ENCODE measurements around the gene SLC7A10. TPM values are rescaled to one million over a fixed set of nuclear protein-coding genes. Genes with fewer than 3 reads are reported as not detected.

SLC7A10 gene
- total RNA-seq, 1 donor from 2014 or later, result not detected

GRCh38 chr19:33205531-33206260, 20.0 kb downstream of the SLC7A10 start:
- Mint-ChIP-seq H3K36me3 (ENCODE audit: low read depth) (no peaks in the 10 kb centered on the region), H3K27me3 (ENCODE audit: insufficient read depth) (no peaks in the 10 kb centered on the region), H3K4me1 (ENCODE audit: low read depth) (no peaks in the 10 kb centered on the region), H3K9me3 (no peaks in the 10 kb centered on the region), H3K4me3 (no peak overlapping the region), H3K27ac (no peak overlapping the region)
- no peak for DNase-seq (ENCODE audit: low spot score)
- intact Hi-C loops (cut with micrococcal nuclease), result no loop called here

DNA sequence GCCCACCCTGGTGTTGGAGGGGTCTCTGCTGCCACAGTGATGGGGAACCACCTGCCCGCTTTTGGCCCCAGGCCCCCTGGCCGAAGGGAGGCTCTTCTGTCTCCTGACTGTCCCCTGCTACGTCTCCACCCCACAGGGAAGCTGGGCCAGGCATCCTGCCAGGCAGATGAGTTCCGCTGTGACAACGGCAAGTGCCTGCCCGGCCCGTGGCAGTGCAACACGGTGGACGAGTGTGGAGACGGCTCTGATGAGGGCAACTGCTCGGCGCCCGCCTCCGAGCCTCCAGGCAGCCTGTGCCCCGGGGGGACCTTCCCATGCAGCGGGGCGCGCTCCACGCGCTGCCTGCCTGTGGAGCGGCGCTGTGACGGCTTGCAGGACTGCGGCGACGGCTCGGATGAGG, 20.5 kb downstream of the SLC7A10 start:
- Mint-ChIP-seq H3K9me3 (no peaks in the 10 kb centered on the region), H3K27me3 (ENCODE audit: insufficient read depth) (no peaks in the 10 kb centered on the region), H3K27ac (no peak overlapping the region), H3K4me3 (no peak overlapping the region), H3K36me3 (ENCODE audit: low read depth) (no peaks in the 10 kb centered on the region), H3K4me1 (ENCODE audit: low read depth) (no peaks in the 10 kb centered on the region)
- DNase-seq (ENCODE audit: low spot score), result no peak
- intact Hi-C loops (cut with micrococcal nuclease), result no loop called here

DNA sequence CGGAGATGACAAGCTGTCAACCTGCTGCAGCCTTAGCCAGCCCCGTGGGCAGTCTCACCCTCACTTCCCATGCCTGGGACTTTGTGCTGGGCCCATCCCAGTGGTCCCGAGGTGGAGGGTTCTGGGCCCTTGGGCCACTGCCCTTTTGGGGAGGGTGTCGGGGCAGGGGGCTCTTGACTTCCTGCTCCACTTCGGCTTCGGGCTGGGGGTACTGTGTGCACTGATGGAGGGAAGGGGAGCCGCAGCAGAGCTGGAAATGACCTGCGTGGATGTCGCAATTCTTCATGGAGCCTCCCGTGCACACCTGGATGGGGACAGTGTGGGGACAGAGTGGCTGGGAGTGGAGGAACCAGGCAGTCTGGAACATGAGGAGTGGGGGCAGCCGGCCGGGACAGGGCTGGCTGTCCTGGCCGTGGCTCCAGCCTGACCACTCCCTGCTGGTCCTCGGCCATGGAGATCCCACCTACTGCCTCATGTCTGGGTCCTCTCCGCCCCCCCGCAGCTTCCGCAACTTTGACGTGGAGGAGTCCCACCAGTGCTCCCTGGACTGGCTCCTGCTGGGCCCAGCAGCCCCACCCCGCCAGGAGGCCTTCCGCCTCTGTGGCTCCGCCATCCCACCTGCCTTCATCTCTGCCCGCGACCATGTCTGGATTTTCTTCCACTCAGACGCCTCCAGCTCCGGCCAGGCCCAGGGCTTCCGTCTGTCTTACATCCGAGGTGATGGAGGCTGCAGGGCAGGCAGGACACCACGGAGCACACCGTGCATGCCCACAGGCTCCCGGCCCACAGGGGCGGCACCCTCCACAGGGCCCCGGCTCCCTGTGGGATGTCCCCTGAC, 21.3 kb downstream of the SLC7A10 start:
- Mint-ChIP-seq H3K27ac (no peak overlapping the region), H3K4me3 (no peak overlapping the region), H3K9me3 (no peaks in the 10 kb centered on the region), H3K36me3 (ENCODE audit: low read depth) (no peaks in the 10 kb centered on the region), H3K4me1 (ENCODE audit: low read depth) (no peaks in the 10 kb centered on the region), H3K27me3 (ENCODE audit: insufficient read depth) (no peaks in the 10 kb centered on the region)
- no peak for DNase-seq (ENCODE audit: low spot score)
- intact Hi-C loops (cut with micrococcal nuclease), result no loop called here

- no peaks in the 10 kb centered on the region for H3K9me3 Mint-ChIP-seq
- no peaks in the 10 kb centered on the region for H3K4me1 Mint-ChIP-seq (ENCODE audit: low read depth)
- intact Hi-C loops (cut with micrococcal nuclease), result no loop called here
- no peaks in the 10 kb centered on the region for H3K36me3 Mint-ChIP-seq (ENCODE audit: low read depth)
- no peak overlapping the region for H3K4me3 Mint-ChIP-seq
- H3K27me3 Mint-ChIP-seq (ENCODE audit: insufficient read depth), result no peaks in the 10 kb centered on the region
- DNase-seq (ENCODE audit: low spot score), result no peak
- no peak overlapping the region for H3K27ac Mint-ChIP-seq
Observed at GRCh38 chr19:33203529-33203928, 22.1 kb downstream of the SLC7A10 start.

DNA sequence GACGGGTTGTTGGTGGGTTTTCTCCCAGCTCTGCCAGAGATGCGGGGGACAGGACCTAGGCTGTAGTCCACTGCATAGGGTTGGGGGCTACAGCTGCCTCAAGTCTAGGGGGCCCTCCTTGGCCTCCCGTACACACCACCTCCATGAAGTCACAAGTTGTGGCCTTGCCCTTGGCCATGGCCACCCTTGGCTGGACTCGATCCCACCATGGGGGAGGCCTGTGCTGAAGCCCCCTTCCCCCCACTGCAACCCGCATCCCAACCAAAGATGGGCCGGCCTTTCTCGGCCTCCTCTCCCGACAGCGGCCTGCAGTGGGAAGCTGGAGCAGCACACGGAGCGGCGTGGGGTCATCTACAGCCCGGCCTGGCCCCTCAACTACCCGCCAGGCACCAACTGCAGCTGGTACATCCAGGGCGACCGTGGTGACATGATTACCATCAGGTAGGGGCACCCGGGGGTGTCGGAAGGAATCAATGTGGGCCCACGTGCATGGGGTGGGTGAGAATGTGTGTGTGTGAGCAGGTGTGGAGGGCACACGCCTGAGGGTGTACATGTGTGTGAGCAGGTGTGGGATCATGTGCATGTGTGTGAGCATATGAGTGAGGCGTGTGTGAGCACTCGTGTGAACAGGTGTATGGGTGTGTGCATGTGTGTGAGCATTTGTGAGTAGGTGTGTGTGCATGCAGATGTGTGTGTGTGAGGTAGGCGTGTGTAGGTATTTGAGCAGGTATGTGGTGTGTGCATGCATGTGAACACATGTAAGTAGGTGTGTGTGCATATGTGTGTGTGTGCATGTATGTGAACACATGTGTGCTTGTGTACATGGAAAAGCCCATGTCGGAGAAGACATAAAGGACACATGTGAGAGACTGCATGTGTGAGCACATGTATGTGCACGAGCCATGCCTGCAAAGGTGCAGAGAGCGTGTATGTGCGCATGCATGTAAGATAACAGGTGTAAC, 22.8 kb downstream of the SLC7A10 start:
- no peaks in the 10 kb centered on the region for H3K36me3 Mint-ChIP-seq (ENCODE audit: low read depth)
- H3K9me3 Mint-ChIP-seq, result no peaks in the 10 kb centered on the region
- H3K27me3 Mint-ChIP-seq (ENCODE audit: insufficient read depth), result no peaks in the 10 kb centered on the region
- H3K27ac Mint-ChIP-seq, result no peak overlapping the region
- DNase-seq (ENCODE audit: low spot score), result no peak
- H3K4me3 Mint-ChIP-seq, result no peak overlapping the region
- no peaks in the 10 kb centered on the region for H3K4me1 Mint-ChIP-seq (ENCODE audit: low read depth)
- intact Hi-C loops (cut with micrococcal nuclease), result no loop called here

- no peaks in the 10 kb centered on the region for H3K36me3 Mint-ChIP-seq (ENCODE audit: low read depth)
- no peak for DNase-seq (ENCODE audit: low spot score)
- intact Hi-C loops (cut with micrococcal nuclease), result no loop called here
- no peaks in the 10 kb centered on the region for H3K4me1 Mint-ChIP-seq (ENCODE audit: low read depth)
- H3K27ac Mint-ChIP-seq, result no peak overlapping the region
- H3K27me3 Mint-ChIP-seq (ENCODE audit: insufficient read depth), result peaks cover 3% of the 10 kb centered on the region
- H3K9me3 Mint-ChIP-seq, result no peaks in the 10 kb centered on the region
- no peak overlapping the region for H3K4me3 Mint-ChIP-seq
Observed at GRCh38 chr19:33201886-33202545, 23.6 kb downstream of the SLC7A10 start.

GRCh38 chr19:33201473-33201872, 24.2 kb downstream of the SLC7A10 start:
- H3K4me1 Mint-ChIP-seq (ENCODE audit: low read depth), result no peaks in the 10 kb centered on the region
- intact Hi-C loops (cut with micrococcal nuclease), result no loop called here
- no peak overlapping the region for H3K27ac Mint-ChIP-seq
- H3K27me3 Mint-ChIP-seq (ENCODE audit: insufficient read depth), result peaks cover 6% of the 10 kb centered on the region
- no peaks in the 10 kb centered on the region for H3K36me3 Mint-ChIP-seq (ENCODE audit: low read depth)
- no peaks in the 10 kb centered on the region for H3K9me3 Mint-ChIP-seq
- no peak overlapping the region for H3K4me3 Mint-ChIP-seq
- DNase-seq (ENCODE audit: low spot score), result no peak

- Mint-ChIP-seq H3K4me3 (no peak overlapping the region), H3K4me1 (ENCODE audit: low read depth) (no peaks in the 10 kb centered on the region), H3K27ac (no peak overlapping the region), H3K27me3 (ENCODE audit: insufficient read depth) (peaks cover 18% of the 10 kb centered on the region), H3K9me3 (no peaks in the 10 kb centered on the region), H3K36me3 (ENCODE audit: low read depth) (no peaks in the 10 kb centered on the region)
- DNase-seq (ENCODE audit: low spot score), result no peak
- intact Hi-C loops (cut with micrococcal nuclease), result no loop called here
Observed at GRCh38 chr19:33199441-33200265, 26.0 kb downstream of the SLC7A10 start.

- intact Hi-C loops (cut with micrococcal nuclease), result no loop called here
- no peak overlapping the region for H3K4me3 Mint-ChIP-seq
Observed at GRCh38 chr19:33198169-33198568, 27.5 kb downstream of the SLC7A10 start.

GRCh38 chr19:33197591-33198000, 28.1 kb downstream of the SLC7A10 start:
- Mint-ChIP-seq H3K27me3 (ENCODE audit: insufficient read depth) (peaks cover 30% of the 10 kb centered on the region), H3K4me3 (no peak overlapping the region), H3K36me3 (ENCODE audit: low read depth) (no peaks in the 10 kb centered on the region), H3K9me3 (no peaks in the 10 kb centered on the region), H3K27ac (no peak overlapping the region), H3K4me1 (ENCODE audit: low read depth) (no peaks in the 10 kb centered on the region)
- no peak for DNase-seq (ENCODE audit: low spot score)
- intact Hi-C loops (cut with micrococcal nuclease), result no loop called here

More at GRCh38 chr19:33198169-33198568, 27.5 kb downstream of the SLC7A10 start:
- Mint-ChIP-seq H3K4me1 (ENCODE audit: low read depth) (no peaks in the 10 kb centered on the region), H3K27me3 (ENCODE audit: insufficient read depth) (peaks cover 24% of the 10 kb centered on the region), H3K27ac (no peak overlapping the region), H3K36me3 (ENCODE audit: low read depth) (no peaks in the 10 kb centered on the region), H3K9me3 (no peaks in the 10 kb centered on the region)
- no peak for DNase-seq (ENCODE audit: low spot score)

GRCh38 chr19:33196446-33197193, 29.0 kb downstream of the SLC7A10 start:
- H3K4me3 Mint-ChIP-seq, result no peak overlapping the region
- H3K36me3 Mint-ChIP-seq (ENCODE audit: low read depth), result no peaks in the 10 kb centered on the region
- H3K9me3 Mint-ChIP-seq, result no peaks in the 10 kb centered on the region
- H3K27ac Mint-ChIP-seq, result no peak overlapping the region
- peaks cover 39% of the 10 kb centered on the region for H3K27me3 Mint-ChIP-seq (ENCODE audit: insufficient read depth)
- H3K4me1 Mint-ChIP-seq (ENCODE audit: low read depth), result no peaks in the 10 kb centered on the region
- no peak for DNase-seq (ENCODE audit: low spot score)
- intact Hi-C loops (cut with micrococcal nuclease), result no loop called here
